Measurements from ENCODE around the gene RREB1.

RREB1 gene

DNA sequence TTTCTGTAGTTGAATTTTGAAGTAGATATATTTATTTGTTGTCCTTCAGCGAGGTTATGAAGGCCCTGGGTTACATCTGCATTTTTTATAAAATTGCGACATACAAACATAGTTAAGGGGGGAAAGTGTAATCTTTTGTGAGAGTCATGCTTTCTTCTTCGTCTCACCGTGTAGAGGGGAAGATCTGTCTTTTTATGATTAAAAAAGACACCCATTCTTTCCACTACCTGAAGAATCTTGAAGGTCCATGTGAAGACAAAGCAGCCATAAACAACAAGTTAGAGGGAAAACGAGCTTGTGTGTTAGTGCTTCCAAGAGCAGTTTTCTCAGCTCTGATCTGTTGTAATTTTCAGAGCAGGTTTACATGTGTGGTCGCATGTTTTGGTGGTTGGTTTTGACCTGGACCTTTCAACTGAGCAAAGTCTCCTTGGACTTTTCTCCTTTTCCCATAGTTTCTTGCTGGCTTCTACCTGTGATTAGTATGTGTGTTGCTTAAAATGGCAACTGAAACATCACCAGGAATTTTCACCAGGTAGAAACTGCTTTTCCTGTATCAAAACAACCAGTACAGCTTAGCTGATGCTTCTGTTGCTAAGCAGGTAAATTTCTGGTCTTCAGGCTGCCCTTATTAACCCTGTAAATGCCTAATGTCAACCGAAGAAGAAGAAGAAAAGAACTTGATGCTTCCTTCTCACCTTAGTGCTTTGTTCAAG lies 37.3 kb downstream of the RREB1 start:
- TF ChIP-seq, protein P1, sequence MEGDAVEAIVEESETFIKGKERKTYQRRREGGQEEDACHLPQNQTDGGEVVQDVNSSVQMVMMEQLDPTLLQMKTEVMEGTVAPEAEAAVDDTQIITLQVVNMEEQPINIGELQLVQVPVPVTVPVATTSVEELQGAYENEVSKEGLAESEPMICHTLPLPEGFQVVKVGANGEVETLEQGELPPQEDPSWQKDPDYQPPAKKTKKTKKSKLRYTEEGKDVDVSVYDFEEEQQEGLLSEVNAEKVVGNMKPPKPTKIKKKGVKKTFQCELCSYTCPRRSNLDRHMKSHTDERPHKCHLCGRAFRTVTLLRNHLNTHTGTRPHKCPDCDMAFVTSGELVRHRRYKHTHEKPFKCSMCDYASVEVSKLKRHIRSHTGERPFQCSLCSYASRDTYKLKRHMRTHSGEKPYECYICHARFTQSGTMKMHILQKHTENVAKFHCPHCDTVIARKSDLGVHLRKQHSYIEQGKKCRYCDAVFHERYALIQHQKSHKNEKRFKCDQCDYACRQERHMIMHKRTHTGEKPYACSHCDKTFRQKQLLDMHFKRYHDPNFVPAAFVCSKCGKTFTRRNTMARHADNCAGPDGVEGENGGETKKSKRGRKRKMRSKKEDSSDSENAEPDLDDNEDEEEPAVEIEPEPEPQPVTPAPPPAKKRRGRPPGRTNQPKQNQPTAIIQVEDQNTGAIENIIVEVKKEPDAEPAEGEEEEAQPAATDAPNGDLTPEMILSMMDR (IDR thresholded peaks at IDR 0.05) = no peak

DNA sequence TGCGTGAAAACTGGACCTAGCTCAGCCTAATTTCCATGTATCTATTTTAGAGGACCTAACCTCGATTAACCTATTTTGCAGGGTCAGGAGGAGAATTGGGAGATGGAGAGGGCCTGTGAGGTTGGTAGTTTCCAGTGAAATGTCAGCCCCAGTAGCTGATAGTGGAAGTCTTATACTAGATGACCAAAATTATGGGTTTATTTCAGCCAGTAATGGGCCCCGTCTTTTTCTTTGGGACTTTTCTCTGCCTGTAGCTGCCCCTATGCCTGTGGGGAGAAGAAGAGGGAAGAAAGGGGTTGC lies 37.8 kb downstream of the RREB1 start:
- TF ChIP-seq, protein P1 (IDR thresholded peaks at IDR 0.05) = no peak

DNA sequence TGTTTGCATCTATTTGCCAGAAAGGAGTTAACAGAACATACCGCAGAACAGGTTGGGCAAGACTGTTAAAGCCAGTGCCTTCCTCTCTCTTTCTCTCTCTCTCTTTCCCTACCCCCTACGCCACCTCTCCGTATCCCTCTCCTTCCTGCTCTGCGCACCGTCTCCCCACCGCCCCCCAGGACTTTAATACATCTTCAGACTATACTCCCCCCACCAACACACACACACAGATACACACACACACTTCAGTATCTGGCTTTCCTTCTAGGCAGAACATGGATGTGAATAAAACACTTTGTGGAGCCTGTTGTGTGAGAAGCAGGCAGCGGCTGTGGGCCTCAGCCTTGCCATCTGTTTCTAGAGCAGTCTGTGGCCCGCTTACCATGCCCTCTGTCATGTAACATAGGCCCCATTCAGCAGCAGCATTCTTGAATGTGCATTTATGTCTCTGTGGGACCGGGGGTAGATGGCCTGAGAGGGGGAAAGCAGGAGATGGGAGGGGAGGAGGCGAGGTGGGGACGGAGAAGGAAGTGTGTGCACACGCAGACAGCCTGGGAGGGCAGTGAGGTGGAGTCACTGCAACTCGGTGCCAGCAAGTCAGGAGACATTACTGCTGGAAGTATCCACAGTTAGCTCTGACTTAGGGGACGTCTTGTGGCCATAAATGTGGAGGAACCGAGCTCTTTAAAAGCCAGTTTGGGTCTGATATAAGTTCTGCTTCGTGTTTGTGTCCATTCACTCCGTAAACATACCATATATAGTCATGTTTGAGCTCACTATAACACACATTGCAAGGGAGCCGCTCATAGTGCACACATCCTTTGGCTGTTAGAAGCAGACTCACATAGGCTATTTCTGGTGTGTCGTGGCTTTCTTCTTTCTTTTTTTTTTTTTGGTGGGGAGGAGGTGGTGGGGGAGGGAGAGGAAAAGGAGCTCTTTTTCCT lies 38.4 kb downstream of the RREB1 start:
- TF ChIP-seq, protein P1 (IDR thresholded peaks at IDR 0.05) = no peak

DNA sequence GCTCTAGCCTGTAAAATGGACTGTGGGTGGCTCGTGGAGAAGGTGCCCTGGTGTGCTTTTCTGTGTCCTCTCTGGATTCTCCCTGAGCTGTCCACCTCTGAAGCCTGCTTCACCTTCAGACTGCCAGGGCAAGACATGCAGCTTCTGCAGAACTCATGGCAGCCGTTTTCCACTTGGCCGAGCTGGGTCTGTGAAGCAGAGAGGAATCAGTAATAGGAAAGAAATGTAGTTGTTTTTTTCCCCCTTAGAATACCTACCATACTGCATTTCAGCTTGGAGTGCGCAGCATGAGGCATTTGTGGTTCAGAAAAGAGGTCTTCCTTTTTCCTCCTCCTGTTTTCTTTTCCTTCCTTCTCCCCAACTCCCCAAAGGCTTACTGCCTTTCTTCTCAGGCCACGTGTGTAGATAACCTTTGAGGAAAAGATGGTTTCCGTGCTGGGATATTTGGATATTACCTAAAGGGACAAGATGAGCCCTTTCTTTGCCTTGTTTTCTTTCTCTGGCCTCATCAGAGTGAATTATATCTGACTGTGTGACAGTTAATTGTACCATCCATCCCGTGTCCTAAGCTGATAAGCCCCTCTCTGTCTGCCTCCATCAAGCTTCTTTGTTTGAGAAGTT lies 39.4 kb downstream of the RREB1 start:
- TF ChIP-seq, protein P1 (IDR thresholded peaks at IDR 0.05) = no peak

DNA sequence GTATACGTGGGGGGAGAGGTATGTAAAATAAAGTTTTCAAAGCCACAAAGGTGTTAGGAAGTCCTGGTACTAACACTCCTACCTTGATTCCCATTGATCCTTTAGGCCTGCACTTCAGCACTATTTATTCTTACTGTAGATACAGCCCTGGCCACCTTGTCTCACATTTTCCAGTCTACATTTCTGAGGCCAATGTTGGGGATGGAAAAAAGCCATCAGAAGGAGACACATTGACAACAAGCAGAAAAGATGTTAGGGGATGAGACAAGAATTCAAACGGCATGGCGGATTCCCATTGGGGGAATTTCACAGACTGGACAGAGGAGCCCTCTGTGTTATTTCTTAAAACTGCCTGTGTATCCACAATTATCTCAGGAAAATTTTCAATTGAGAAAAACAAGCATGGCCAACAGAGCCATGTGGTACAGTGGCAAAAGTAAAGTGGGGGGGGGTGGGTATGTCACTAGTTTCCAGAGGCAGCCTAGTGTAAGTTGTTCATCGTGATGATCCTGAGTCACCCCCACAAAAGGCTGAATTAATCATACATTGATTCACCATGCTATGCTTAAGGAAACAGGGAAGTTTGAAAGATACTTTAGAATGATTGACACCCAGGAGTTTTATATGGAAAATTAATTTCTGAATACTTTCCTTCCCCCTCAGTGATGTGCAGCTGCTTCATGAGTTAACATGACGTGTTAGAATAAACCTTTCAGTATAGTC lies 40.5 kb downstream of the RREB1 start:
- TF ChIP-seq, protein P1 (IDR thresholded peaks at IDR 0.05) = no peak

DNA sequence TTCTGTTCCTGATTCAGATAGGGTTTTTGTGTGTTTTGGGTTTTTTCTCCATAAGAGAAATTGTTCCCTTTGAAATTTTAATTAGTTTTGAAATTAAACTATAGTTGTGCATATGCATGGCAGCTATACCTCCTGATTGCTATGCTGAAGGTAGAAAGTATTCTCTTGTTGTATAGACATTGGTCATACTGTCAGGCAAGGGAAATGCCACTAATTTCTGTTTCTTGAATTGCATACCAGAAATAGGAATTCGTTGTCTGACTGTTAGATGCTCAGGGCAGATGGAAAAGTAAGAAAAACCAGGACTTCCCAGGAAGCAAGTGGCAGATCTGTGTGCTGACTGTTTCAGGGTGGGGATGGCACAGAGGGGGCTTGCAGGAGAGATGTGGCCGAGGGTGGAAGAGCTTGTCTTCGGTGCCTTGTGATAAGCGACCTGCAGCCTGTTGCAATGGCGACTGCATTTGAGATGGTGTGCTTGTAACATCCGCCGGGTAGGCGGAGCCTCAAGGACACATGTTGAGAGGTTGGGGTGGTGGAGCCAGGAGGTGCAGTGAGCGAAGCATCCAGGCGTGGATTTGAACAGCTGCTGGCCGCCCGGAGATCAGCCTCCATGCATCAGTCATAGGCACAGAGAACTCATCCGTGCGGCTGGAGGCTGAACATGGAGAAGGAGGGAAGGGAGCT lies 42.8 kb downstream of the RREB1 start:
- TF ChIP-seq, protein P1 (IDR thresholded peaks at IDR 0.05) = no peak

DNA sequence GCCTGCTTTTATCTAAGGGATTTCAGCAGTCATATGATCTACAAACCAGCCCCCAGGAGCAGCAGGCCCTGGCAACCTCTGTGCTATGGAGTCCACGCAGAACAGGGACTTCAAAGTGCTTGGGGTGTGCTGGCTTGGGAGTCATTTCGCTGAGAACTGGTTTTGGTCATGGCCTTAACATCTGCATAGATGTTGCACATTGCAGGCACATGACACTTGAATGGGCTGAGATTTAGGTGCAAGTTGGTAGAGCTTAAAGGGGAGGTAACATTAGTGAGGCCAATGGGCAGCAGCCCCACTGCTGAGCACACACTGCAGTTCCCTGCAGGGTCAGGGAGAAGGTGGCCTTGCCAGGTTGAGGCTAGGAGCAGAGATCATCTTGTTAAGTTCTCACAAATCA lies 43.6 kb downstream of the RREB1 start:
- TF ChIP-seq, protein P1 (IDR thresholded peaks at IDR 0.05) = no peak

Data from LNCAP (cell line).